Progenitor cell of endocrine pancreas (in vitro differentiated cells): Measurements from ENCODE around the gene TTC19. TPM values are rescaled to one million over a fixed set of nuclear protein-coding genes. Genes with fewer than 3 reads are reported as not detected.
A peak's percentile ranks its signal among the peaks of the same experiment; 100 is the strongest.

Source experiments
- DNase-seq: peaks from one replicate; pipeline ENCODE4 v3.0.0; 2021; ENCODE audit warnings: low spot score; ENCODE audit not compliant: unreplicated experiment
- H3K27ac Mint-ChIP-seq: 2 replicates; pipeline ENCODE4 v1.8.0; 2021; ENCODE audit warnings: mild to moderate bottlenecking, moderate library complexity, mixed read lengths
- H3K27me3 Mint-ChIP-seq: 2 replicates; pipeline ENCODE4 v1.8.0; 2021; ENCODE audit warnings: mixed read lengths
- H3K36me3 Mint-ChIP-seq: 2 replicates; pipeline ENCODE4 v1.8.0; 2022; ENCODE audit warnings: mixed read lengths; ENCODE audit not compliant: insufficient read depth
- H3K4me1 Mint-ChIP-seq: 2 replicates; pipeline ENCODE4 v1.8.0; 2021; ENCODE audit warnings: low read depth, mixed read lengths
- H3K4me3 Mint-ChIP-seq: 2 replicates; pipeline ENCODE4 v1.8.0; 2021; ENCODE audit warnings: low read depth, mild to moderate bottlenecking, moderate library complexity, mixed read lengths
- H3K9me3 Mint-ChIP-seq: 2 replicates; pipeline ENCODE4 v1.8.0; 2021; ENCODE audit warnings: low read depth, mixed read lengths
- CTCF ChIP-seq: fragments of 200-600 bp; sonication (generic); IDR thresholded peaks from one replicate; pipeline ENCODE4 v1.5.0; 2021; ENCODE audit warnings: antibody characterized with exemption, mild to moderate bottlenecking; ENCODE audit not compliant: unreplicated experiment
- total RNA-seq: library from RNA; stranded (reverse); gene quantifications from 2 replicates; pipeline ENCODE4 v1.2.1, GENCODE V29; 2021

The TTC19 gene
- total RNA-seq, 1 donor from 2014 or later, result 42.5 TPM

GRCh38 chr17:15969463-15969862, 30.2 kb upstream of the TTC19 start:
- Mint-ChIP-seq H3K9me3 (no peaks in the 10 kb centered on the region), H3K27ac (no peak overlapping the region), H3K4me1 (peaks cover 16% of the 10 kb centered on the region), H3K36me3 (no peaks in the 10 kb centered on the region), H3K27me3 (peaks cover 6% of the 10 kb centered on the region), H3K4me3 (no peak overlapping the region)
- TF ChIP-seq CTCF, result no peak
- DNase-seq, result no peak

- Mint-ChIP-seq H3K4me1 (peaks cover 13% of the 10 kb centered on the region), H3K27me3 (peaks cover 6% of the 10 kb centered on the region), H3K36me3 (peaks cover 6% of the 10 kb centered on the region), H3K4me3 (no peak overlapping the region), H3K27ac (no peak overlapping the region), H3K9me3 (no peaks in the 10 kb centered on the region)
- no peak for TF ChIP-seq CTCF
- no peak for DNase-seq
Measured at GRCh38 chr17:15970500-15970899, 29.1 kb upstream of the TTC19 start.

- TF ChIP-seq CTCF, result no peak
- Mint-ChIP-seq H3K9me3 (no peaks in the 10 kb centered on the region), H3K4me1 (peaks cover 10% of the 10 kb centered on the region), H3K27ac (no peak overlapping the region), H3K27me3 (peaks cover 6% of the 10 kb centered on the region), H3K4me3 (no peak overlapping the region), H3K36me3 (peaks cover 6% of the 10 kb centered on the region)
- no peak for DNase-seq
Measured at GRCh38 chr17:15971098-15971678, 28.4 kb upstream of the TTC19 start.

- Mint-ChIP-seq H3K27ac (peak overlapping the region; percentile 7), H3K4me1 (peaks cover 4% of the 10 kb centered on the region)
- DNase-seq, result no peak
Measured at GRCh38 chr17:15971882-15972281, 27.7 kb upstream of the TTC19 start.

GRCh38 chr17:15972497-15972951, 27.1 kb upstream of the TTC19 start:
- Mint-ChIP-seq H3K4me1 (peaks cover 4% of the 10 kb centered on the region), H3K27me3 (peaks cover 6% of the 10 kb centered on the region), H3K27ac (no peak overlapping the region), H3K9me3 (no peaks in the 10 kb centered on the region), H3K4me3 (no peak overlapping the region), H3K36me3 (peaks cover 7% of the 10 kb centered on the region)
- no peak for TF ChIP-seq CTCF
- DNase-seq, result no peak

More at GRCh38 chr17:15971882-15972281, 27.7 kb upstream of the TTC19 start:
- TF ChIP-seq CTCF, result no peak
- H3K27me3 Mint-ChIP-seq, result peaks cover 6% of the 10 kb centered on the region
- H3K4me3 Mint-ChIP-seq, result no peak overlapping the region
- no peaks in the 10 kb centered on the region for H3K9me3 Mint-ChIP-seq
- H3K36me3 Mint-ChIP-seq, result peaks cover 7% of the 10 kb centered on the region
